Measurements from ENCODE around the gene SEC61G.

SEC61G gene

GRCh38 chr7:54728411-54728810 is 30.6 kb downstream of the SEC61G start:
- Histone ChIP-seq H3K36me3 (ENCODE audit: control insufficient read depth in 4 of 4, insufficient read depth in 4 of 4, low read length in 3 of 4) (no peaks in the 10 kb centered on the region), H3K9me3 (ENCODE audit: control extremely low read depth in 1 of 5, control insufficient read depth in 4 of 5, insufficient read depth in 2 of 5, low read depth in 1 of 5, low read length in 4 of 5) (no peaks in the 10 kb centered on the region), H3K4me1 (ENCODE audit: control extremely low read depth in 1 of 4, control insufficient read depth in 4 of 4, insufficient read depth in 4 of 4, low read length in 3 of 4) (no peaks in the 10 kb centered on the region), H3K27ac (ENCODE audit: insufficient read depth in 1 of 2, low read depth in 1 of 2, low read length in 2 of 2, poor library complexity in 1 of 2, severe bottlenecking in 2 of 2) (no peak overlapping the region), H3K4me3 (ENCODE audit: control insufficient read depth in 1 of 7, extremely low read depth in 1 of 7, insufficient read depth in 4 of 7, low read depth in 2 of 7, low read length in 6 of 7) (no peak overlapping the region), H3K27me3 (replicated peaks in 2 of 5; ENCODE audit: control insufficient read depth in 4 of 5, insufficient read depth in 5 of 5, low read length in 4 of 5) (peaks cover 0 to 4% (median 0%) of the 10 kb centered on the region in 5 experiments)
- DNase-seq, result no peak
- CTCF ChIA-PET, result no interaction called here
- WGBS (ENCODE audit: insufficient coverage), result 75% methylated on average over 2 of the region's 4 CpGs
- POLR2A ChIA-PET, result no interaction called here

GRCh38 chr7:54725255-54725654 is 33.8 kb downstream of the SEC61G start:
- Histone ChIP-seq H3K27me3 (replicated peaks in 2 of 5; ENCODE audit: control insufficient read depth in 4 of 5, insufficient read depth in 5 of 5, low read length in 4 of 5) (peaks cover 0 to 3% (median 0%) of the 10 kb centered on the region in 5 experiments), H3K27ac (ENCODE audit: insufficient read depth in 1 of 2, low read depth in 1 of 2, low read length in 2 of 2, poor library complexity in 1 of 2, severe bottlenecking in 2 of 2) (no peak overlapping the region), H3K9me3 (ENCODE audit: control extremely low read depth in 1 of 5, control insufficient read depth in 4 of 5, insufficient read depth in 2 of 5, low read depth in 1 of 5, low read length in 4 of 5) (no peaks in the 10 kb centered on the region), H3K4me3 (ENCODE audit: control insufficient read depth in 1 of 7, extremely low read depth in 1 of 7, insufficient read depth in 4 of 7, low read depth in 2 of 7, low read length in 6 of 7) (no peak overlapping the region), H3K36me3 (ENCODE audit: control insufficient read depth in 4 of 4, insufficient read depth in 4 of 4, low read length in 3 of 4) (no peaks in the 10 kb centered on the region), H3K4me1 (ENCODE audit: control extremely low read depth in 1 of 4, control insufficient read depth in 4 of 4, insufficient read depth in 4 of 4, low read length in 3 of 4) (no peaks in the 10 kb centered on the region)
- DNase-seq, result no peak
- 92% methylated on average over 4 of the region's 7 CpGs for WGBS (ENCODE audit: insufficient coverage)
- CTCF ChIA-PET, result no interaction called here
- POLR2A ChIA-PET, result interaction anchor here (0.7 kb wide), 1 partner anchor 45 kb away, joined by 3 read pairs; no protein-coding TSS in a partner anchor

GRCh38 chr7:54722502-54722901 is 36.5 kb downstream of the SEC61G start:
- CTCF ChIA-PET, result no interaction called here
- 100% methylated on average over 1 of the region's 1 CpG for WGBS (ENCODE audit: insufficient coverage)
- H3K4me1 ChIP-seq (ENCODE audit: control extremely low read depth in 1 of 4, control insufficient read depth in 4 of 4, insufficient read depth in 4 of 4, low read length in 3 of 4), result no peaks in the 10 kb centered on the region
- H3K4me3 ChIP-seq (ENCODE audit: control insufficient read depth in 1 of 7, extremely low read depth in 1 of 7, insufficient read depth in 4 of 7, low read depth in 2 of 7, low read length in 6 of 7), result no peak overlapping the region
- H3K36me3 ChIP-seq (ENCODE audit: control insufficient read depth in 4 of 4, insufficient read depth in 4 of 4, low read length in 3 of 4), result no peaks in the 10 kb centered on the region
- peaks cover 0 to 2% (median 0%) of the 10 kb centered on the region in 5 experiments for H3K9me3 ChIP-seq (ENCODE audit: control extremely low read depth in 1 of 5, control insufficient read depth in 4 of 5, insufficient read depth in 2 of 5, low read depth in 1 of 5, low read length in 4 of 5)
- no peak overlapping the region for H3K27ac ChIP-seq (ENCODE audit: insufficient read depth in 1 of 2, low read depth in 1 of 2, low read length in 2 of 2, poor library complexity in 1 of 2, severe bottlenecking in 2 of 2)
- POLR2A ChIA-PET, result no interaction called here
- H3K27me3 ChIP-seq (replicated peaks in 2 of 5; ENCODE audit: control insufficient read depth in 4 of 5, insufficient read depth in 5 of 5, low read length in 4 of 5), result peaks cover 0 to 3% (median 0%) of the 10 kb centered on the region in 5 experiments
- no peak for DNase-seq

GRCh38 chr7:54722026-54722425 is 37.0 kb downstream of the SEC61G start:
- no peaks in the 10 kb centered on the region for H3K36me3 ChIP-seq (ENCODE audit: control insufficient read depth in 4 of 4, insufficient read depth in 4 of 4, low read length in 3 of 4)
- ChIA-PET POLR2A (no interaction called here), CTCF (no interaction called here)
- 83% methylated on average over 1 of the region's 9 CpGs for WGBS (ENCODE audit: insufficient coverage)
- no peaks in the 10 kb centered on the region for H3K4me1 ChIP-seq (ENCODE audit: control extremely low read depth in 1 of 4, control insufficient read depth in 4 of 4, insufficient read depth in 4 of 4, low read length in 3 of 4)
- peaks cover 0 to 3% (median 0%) of the 10 kb centered on the region in 5 experiments for H3K27me3 ChIP-seq (replicated peaks in 2 of 5; ENCODE audit: control insufficient read depth in 4 of 5, insufficient read depth in 5 of 5, low read length in 4 of 5)
- H3K9me3 ChIP-seq (ENCODE audit: control extremely low read depth in 1 of 5, control insufficient read depth in 4 of 5, insufficient read depth in 2 of 5, low read depth in 1 of 5, low read length in 4 of 5), result peaks cover 0 to 2% (median 0%) of the 10 kb centered on the region in 5 experiments
- no peak for DNase-seq
- no peak overlapping the region for H3K4me3 ChIP-seq (ENCODE audit: control insufficient read depth in 1 of 7, extremely low read depth in 1 of 7, insufficient read depth in 4 of 7, low read depth in 2 of 7, low read length in 6 of 7)
- H3K27ac ChIP-seq (ENCODE audit: insufficient read depth in 1 of 2, low read depth in 1 of 2, low read length in 2 of 2, poor library complexity in 1 of 2, severe bottlenecking in 2 of 2), result no peak overlapping the region

- H3K27me3 ChIP-seq (replicated peaks in 2 of 5; ENCODE audit: control insufficient read depth in 4 of 5, insufficient read depth in 5 of 5, low read length in 4 of 5), result peaks cover 0 to 3% (median 0%) of the 10 kb centered on the region in 5 experiments
- H3K9me3 ChIP-seq (ENCODE audit: control extremely low read depth in 1 of 5, control insufficient read depth in 4 of 5, insufficient read depth in 2 of 5, low read depth in 1 of 5, low read length in 4 of 5), result peaks cover 0 to 2% (median 0%) of the 10 kb centered on the region in 5 experiments
- 94% methylated on average over 4 of the region's 4 CpGs for WGBS (ENCODE audit: insufficient coverage)
- H3K36me3 ChIP-seq (ENCODE audit: control insufficient read depth in 4 of 4, insufficient read depth in 4 of 4, low read length in 3 of 4), result no peaks in the 10 kb centered on the region
- H3K4me1 ChIP-seq (ENCODE audit: control extremely low read depth in 1 of 4, control insufficient read depth in 4 of 4, insufficient read depth in 4 of 4, low read length in 3 of 4), result no peaks in the 10 kb centered on the region
- DNase-seq, result no peak
- CTCF ChIA-PET, result no interaction called here
- no peak overlapping the region for H3K27ac ChIP-seq (ENCODE audit: insufficient read depth in 1 of 2, low read depth in 1 of 2, low read length in 2 of 2, poor library complexity in 1 of 2, severe bottlenecking in 2 of 2)
- POLR2A ChIA-PET, result no interaction called here
- H3K4me3 ChIP-seq (ENCODE audit: control insufficient read depth in 1 of 7, extremely low read depth in 1 of 7, insufficient read depth in 4 of 7, low read depth in 2 of 7, low read length in 6 of 7), result no peak overlapping the region
Observed at GRCh38 chr7:54719974-54720373, 39.0 kb downstream of the SEC61G start.

- no peaks in the 10 kb centered on the region for H3K4me1 ChIP-seq (ENCODE audit: control extremely low read depth in 1 of 4, control insufficient read depth in 4 of 4, insufficient read depth in 4 of 4, low read length in 3 of 4)
- no peaks in the 10 kb centered on the region for H3K36me3 ChIP-seq (ENCODE audit: control insufficient read depth in 4 of 4, insufficient read depth in 4 of 4, low read length in 3 of 4)
- ChIA-PET CTCF (no interaction called here), POLR2A (no interaction called here)
- H3K4me3 ChIP-seq (ENCODE audit: control insufficient read depth in 1 of 7, extremely low read depth in 1 of 7, insufficient read depth in 4 of 7, low read depth in 2 of 7, low read length in 6 of 7), result no peak overlapping the region
- H3K27ac ChIP-seq (ENCODE audit: insufficient read depth in 1 of 2, low read depth in 1 of 2, low read length in 2 of 2, poor library complexity in 1 of 2, severe bottlenecking in 2 of 2), result no peak overlapping the region
- DNase-seq, result no peak
- peaks cover 0 to 2% (median 0%) of the 10 kb centered on the region in 5 experiments for H3K9me3 ChIP-seq (ENCODE audit: control extremely low read depth in 1 of 5, control insufficient read depth in 4 of 5, insufficient read depth in 2 of 5, low read depth in 1 of 5, low read length in 4 of 5)
- H3K27me3 ChIP-seq (replicated peaks in 2 of 5; ENCODE audit: control insufficient read depth in 4 of 5, insufficient read depth in 5 of 5, low read length in 4 of 5), result peaks cover 0 to 3% (median 0%) of the 10 kb centered on the region in 5 experiments
Observed at GRCh38 chr7:54719425-54719824, 39.6 kb downstream of the SEC61G start.

GRCh38 chr7:54712820-54713219 is 46.2 kb downstream of the SEC61G start:
- H3K4me1 ChIP-seq (ENCODE audit: control extremely low read depth in 1 of 4, control insufficient read depth in 4 of 4, insufficient read depth in 4 of 4, low read length in 3 of 4), result no peaks in the 10 kb centered on the region
- peaks cover 0 to 2% (median 0%) of the 10 kb centered on the region in 5 experiments for H3K9me3 ChIP-seq (ENCODE audit: control extremely low read depth in 1 of 5, control insufficient read depth in 4 of 5, insufficient read depth in 2 of 5, low read depth in 1 of 5, low read length in 4 of 5)
- no peak for DNase-seq
- H3K27me3 ChIP-seq (replicated peaks in 2 of 5; ENCODE audit: control insufficient read depth in 4 of 5, insufficient read depth in 5 of 5, low read length in 4 of 5), result no peaks in the 10 kb centered on the region
- POLR2A ChIA-PET, result no interaction called here
- no CpG with 5 or more reads among the region's 4 CpGs for WGBS (ENCODE audit: insufficient coverage)
- H3K36me3 ChIP-seq (ENCODE audit: control insufficient read depth in 4 of 4, insufficient read depth in 4 of 4, low read length in 3 of 4), result no peaks in the 10 kb centered on the region
- CTCF ChIA-PET, result no interaction called here
- no peak overlapping the region for H3K27ac ChIP-seq (ENCODE audit: insufficient read depth in 1 of 2, low read depth in 1 of 2, low read length in 2 of 2, poor library complexity in 1 of 2, severe bottlenecking in 2 of 2)
- no peak overlapping the region for H3K4me3 ChIP-seq (ENCODE audit: control insufficient read depth in 1 of 7, extremely low read depth in 1 of 7, insufficient read depth in 4 of 7, low read depth in 2 of 7, low read length in 6 of 7)

Data from common myeloid progenitor, CD34-positive (primary cell).